ENCODE data around the gene STRADA. TPM values are rescaled to one million over a fixed set of nuclear protein-coding genes. Genes with fewer than 3 reads are reported as not detected.

The STRADA gene
- total RNA-seq, 3 donors from 2014 or later (not counting 1 experiment from before 2014, with no cell fraction given) = 72.6 to 83.1 (median 78.2) TPM

DNA sequence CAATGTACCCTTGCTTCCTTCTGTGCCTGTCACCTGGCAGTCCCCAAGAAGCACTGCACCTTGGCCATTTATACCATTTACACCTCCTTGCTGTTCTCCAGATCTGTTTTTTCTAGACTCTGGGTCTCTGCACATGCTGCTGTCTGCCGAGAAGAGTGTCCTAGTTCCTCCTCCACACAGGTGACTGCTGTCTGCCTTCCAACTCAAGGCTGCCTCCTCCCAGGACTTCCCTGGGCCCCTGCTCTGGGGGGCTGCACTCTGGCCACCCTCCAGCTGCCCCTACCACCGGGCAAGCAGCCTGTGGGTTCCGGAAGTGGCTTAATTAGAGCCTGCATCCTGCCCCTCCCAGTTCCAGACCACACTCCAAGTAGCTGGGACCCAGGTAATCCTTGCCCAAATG lies 35.9 kb downstream of the STRADA start:
- peak overlapping the region; percentile 69 for H3K27ac ChIP-seq (ENCODE audit: low read length)
- H3K4me3 ChIP-seq (ENCODE audit: low read length) = no peak overlapping the region
- WGBS (ENCODE audit: insufficient coverage) = 9% methylated on average over 3 of the region's 3 CpGs
- H3K36me3 Mint-ChIP-seq = no peaks in the 10 kb centered on the region
- H3K27me3 Mint-ChIP-seq (ENCODE audit: low read depth in 2 of 2) = no peaks in the 10 kb centered on the region
- H3K9me3 ChIP-seq (ENCODE audit: control insufficient read depth, insufficient read depth, low read length) = no peaks in the 10 kb centered on the region
- peaks cover 78 to 80% of the 10 kb centered on the region in 2 donors for H3K4me1 Mint-ChIP-seq
- H3K4me1 ChIP-seq (ENCODE audit: control insufficient read depth, insufficient read depth, low read length) = peaks cover 94% of the 10 kb centered on the region
- peak overlapping the region; percentile 74 for H3K4me3 Mint-ChIP-seq
- H3K9me3 Mint-ChIP-seq = no peaks in the 10 kb centered on the region
- intact Hi-C loops (cut with micrococcal nuclease) = loop anchor here (5.0 kb wide), 1 partner anchor 278 kb away; no protein-coding TSS in a partner anchor
- peak overlapping the region; percentile 92 to 97 for H3K27ac Mint-ChIP-seq
- no peaks in the 10 kb centered on the region for H3K27me3 ChIP-seq (ENCODE audit: control insufficient read depth, insufficient read depth, low read length)
- ATAC-seq (no peak), DNase-seq (peak in 1 of 2 donors; percentile 48)
- TF ChIP-seq, protein P1, sequence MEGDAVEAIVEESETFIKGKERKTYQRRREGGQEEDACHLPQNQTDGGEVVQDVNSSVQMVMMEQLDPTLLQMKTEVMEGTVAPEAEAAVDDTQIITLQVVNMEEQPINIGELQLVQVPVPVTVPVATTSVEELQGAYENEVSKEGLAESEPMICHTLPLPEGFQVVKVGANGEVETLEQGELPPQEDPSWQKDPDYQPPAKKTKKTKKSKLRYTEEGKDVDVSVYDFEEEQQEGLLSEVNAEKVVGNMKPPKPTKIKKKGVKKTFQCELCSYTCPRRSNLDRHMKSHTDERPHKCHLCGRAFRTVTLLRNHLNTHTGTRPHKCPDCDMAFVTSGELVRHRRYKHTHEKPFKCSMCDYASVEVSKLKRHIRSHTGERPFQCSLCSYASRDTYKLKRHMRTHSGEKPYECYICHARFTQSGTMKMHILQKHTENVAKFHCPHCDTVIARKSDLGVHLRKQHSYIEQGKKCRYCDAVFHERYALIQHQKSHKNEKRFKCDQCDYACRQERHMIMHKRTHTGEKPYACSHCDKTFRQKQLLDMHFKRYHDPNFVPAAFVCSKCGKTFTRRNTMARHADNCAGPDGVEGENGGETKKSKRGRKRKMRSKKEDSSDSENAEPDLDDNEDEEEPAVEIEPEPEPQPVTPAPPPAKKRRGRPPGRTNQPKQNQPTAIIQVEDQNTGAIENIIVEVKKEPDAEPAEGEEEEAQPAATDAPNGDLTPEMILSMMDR (IDR thresholded peaks at IDR 0.05) = no peak
- H3K36me3 ChIP-seq (ENCODE audit: control insufficient read depth, insufficient read depth, low read length) = peaks cover 15% of the 10 kb centered on the region

DNA sequence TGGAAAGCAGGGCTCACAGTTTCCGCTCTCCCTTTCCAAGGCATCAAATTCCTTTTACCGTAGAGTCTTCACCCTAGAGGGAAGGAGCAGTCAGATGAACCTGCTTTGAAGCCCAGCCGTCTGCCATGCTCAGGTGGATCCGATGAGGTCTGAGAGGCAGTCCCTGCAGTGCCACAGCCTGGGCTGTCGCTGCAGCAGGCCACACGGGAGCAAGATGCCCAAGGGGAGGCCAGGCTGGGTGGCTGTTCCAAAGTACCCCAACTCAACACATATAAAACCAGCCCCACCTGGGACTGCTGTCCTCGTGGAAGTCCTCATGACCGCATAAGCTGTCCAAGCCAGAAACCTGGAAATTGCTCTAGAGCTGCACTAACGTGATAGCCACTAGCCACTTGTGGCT lies 36.8 kb downstream of the STRADA start:
- H3K27me3 Mint-ChIP-seq (ENCODE audit: low read depth in 2 of 2) = no peaks in the 10 kb centered on the region
- intact Hi-C loops (cut with micrococcal nuclease) = loop anchor here (5.0 kb wide), 1 partner anchor 278 kb away; no protein-coding TSS in a partner anchor
- no peaks in the 10 kb centered on the region for H3K27me3 ChIP-seq (ENCODE audit: control insufficient read depth, insufficient read depth, low read length)
- TF ChIP-seq, protein P1 (IDR thresholded peaks at IDR 0.05) = no peak
- H3K36me3 Mint-ChIP-seq = no peaks in the 10 kb centered on the region
- H3K27ac ChIP-seq (ENCODE audit: low read length) = peak overlapping the region; percentile 69
- H3K9me3 Mint-ChIP-seq = no peaks in the 10 kb centered on the region
- ATAC-seq (no peak), DNase-seq (no peak)
- WGBS (ENCODE audit: insufficient coverage) = 87% methylated on average over 9 of the region's 9 CpGs
- H3K27ac Mint-ChIP-seq = peak overlapping the region; percentile 92 to 97
- H3K4me1 ChIP-seq (ENCODE audit: control insufficient read depth, insufficient read depth, low read length) = peaks cover 87% of the 10 kb centered on the region
- H3K4me3 Mint-ChIP-seq = peak overlapping the region; percentile 45
- peaks cover 13% of the 10 kb centered on the region for H3K36me3 ChIP-seq (ENCODE audit: control insufficient read depth, insufficient read depth, low read length)
- H3K4me1 Mint-ChIP-seq = peaks cover 71 to 73% of the 10 kb centered on the region in 2 donors
- H3K9me3 ChIP-seq (ENCODE audit: control insufficient read depth, insufficient read depth, low read length) = no peaks in the 10 kb centered on the region
- no peak overlapping the region for H3K4me3 ChIP-seq (ENCODE audit: low read length)

DNA sequence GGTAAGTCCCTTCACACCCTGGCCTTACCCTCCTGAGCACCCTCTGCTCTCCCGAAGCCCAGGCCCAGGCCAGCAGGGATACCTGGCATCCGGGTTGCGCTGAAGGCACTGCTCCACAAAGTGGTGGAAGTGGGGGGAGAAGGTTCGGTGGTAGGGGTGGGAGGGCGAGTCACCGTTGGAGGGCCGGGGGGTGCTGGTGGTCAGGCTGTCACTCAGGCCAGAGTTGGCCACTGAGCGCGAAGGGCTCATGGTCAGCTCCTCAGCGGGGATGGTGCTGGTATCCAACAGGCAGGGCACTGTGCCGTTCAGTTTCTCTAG lies 37.4 kb downstream of the STRADA start:
- peak overlapping the region; percentile 86 for H3K27ac ChIP-seq (ENCODE audit: low read length)
- TF ChIP-seq, protein P1 (IDR thresholded peaks at IDR 0.05) = no peak
- 91% methylated on average over 10 of the region's 11 CpGs for whole genome bisulfite sequencing (ENCODE audit: insufficient coverage)

More for the DNA sequence above, 37.4 kb downstream of the STRADA start:
- Mint-ChIP-seq H3K27ac (peak overlapping the region; percentile 96 to 97), H3K4me3 (no peak overlapping the region), H3K27me3 (ENCODE audit: low read depth in 2 of 2) (no peaks in the 10 kb centered on the region), H3K36me3 (no peaks in the 10 kb centered on the region), H3K4me1 (peaks cover 66% of the 10 kb centered on the region in 2 donors), H3K9me3 (no peaks in the 10 kb centered on the region)
- Histone ChIP-seq H3K9me3 (ENCODE audit: control insufficient read depth, insufficient read depth, low read length) (no peaks in the 10 kb centered on the region), H3K4me1 (ENCODE audit: control insufficient read depth, insufficient read depth, low read length) (peaks cover 84% of the 10 kb centered on the region), H3K36me3 (ENCODE audit: control insufficient read depth, insufficient read depth, low read length) (peaks cover 10% of the 10 kb centered on the region), H3K4me3 (ENCODE audit: low read length) (no peak overlapping the region), H3K27me3 (ENCODE audit: control insufficient read depth, insufficient read depth, low read length) (no peaks in the 10 kb centered on the region)
- intact Hi-C loops (cut with micrococcal nuclease) = no loop called here
- ATAC-seq (no peak), DNase-seq (no peak)

Data from natural killer cell (primary cell).